ENCODE data around the gene CELF3. TPM values are rescaled to one million over a fixed set of nuclear protein-coding genes. Genes with fewer than 3 reads are reported as not detected.
A peak's percentile ranks its signal among the peaks of the same experiment; 100 is the strongest.

Gene CELF3
- total and polyA plus RNA-seq, 2 of the 4 experiments (the other 2 are of a cell fraction), result not detected

DNA sequence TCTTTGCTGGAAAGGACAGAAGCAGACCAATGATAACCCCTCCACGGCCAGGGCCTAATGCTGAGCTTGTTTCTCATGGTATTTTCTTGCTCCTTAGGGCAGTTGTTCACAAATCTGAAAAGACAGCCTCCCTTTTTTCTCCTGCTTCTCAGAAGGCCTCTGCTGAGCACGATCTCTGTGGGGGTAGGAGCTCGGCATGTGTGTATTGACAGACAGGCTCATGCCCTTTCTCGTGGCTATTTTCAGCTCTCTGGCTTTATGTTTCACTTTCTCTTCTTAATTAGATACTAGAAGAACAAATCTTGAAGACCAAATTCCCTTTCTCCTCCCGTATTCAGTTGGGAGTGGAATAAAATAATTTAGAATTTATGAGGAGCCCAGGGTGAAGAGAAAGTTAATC, 4.0 kb upstream of the CELF3 start:
- Histone ChIP-seq H4K5ac (ENCODE audit: low read depth, low read length) (no peak overlapping the region), H3K18ac (ENCODE audit: low read depth, low read length) (no peak overlapping the region), H3K27me3 (ENCODE audit: control insufficient read depth, insufficient read depth, low read length) (peaks cover 59% of the 10 kb centered on the region)

More for the DNA sequence above, 4.0 kb upstream of the CELF3 start:
- peak overlapping the region; percentile 84 for H3K4me2 ChIP-seq (ENCODE audit: low read depth, low read length)
- intact Hi-C loops (cut with micrococcal nuclease), result no loop called here
- H3K27ac ChIP-seq (ENCODE audit: insufficient read depth, low read length), result no peak overlapping the region
- H4K91ac ChIP-seq (ENCODE audit: insufficient read depth, low read depth, low read length), result no peak overlapping the region
- DNase-seq (peak; percentile 22), ATAC-seq (ENCODE audit: low read depth) (peak; percentile 33; the same call in 1 of the 2 replicates)
- no peak overlapping the region for H3K14ac ChIP-seq (replicated peaks; ENCODE audit: low read depth, low read length)
- no peak overlapping the region for H2BK20ac ChIP-seq (ENCODE audit: low read depth, low read length)
- peak overlapping the region; percentile 21; the same call in 1 of the 2 replicates for H3K4me3 ChIP-seq (ENCODE audit: insufficient read depth, low read depth, low read length)
- no peak overlapping the region for H3K56ac ChIP-seq (ENCODE audit: extremely low read depth, insufficient read depth, low read length)
- no peak overlapping the region for H2BK120ac ChIP-seq (ENCODE audit: low read depth, low read length)
- H3K9ac ChIP-seq (ENCODE audit: low read depth, low read length), result no peak overlapping the region; the same call in 1 of the 2 replicates
- H4K20me1 ChIP-seq (ENCODE audit: insufficient read depth, low read length), result no peaks in the 10 kb centered on the region
- H3K36me3 ChIP-seq (ENCODE audit: control insufficient read depth, insufficient read depth, low read length), result no peaks in the 10 kb centered on the region
- H2AK5ac ChIP-seq (ENCODE audit: low read depth, low read length), result no peak overlapping the region
- no TSS peak for BruUV-seq (replicated peaks)
- in situ Hi-C loops (cut with MboI; ENCODE audit: low sequenced_read_pairs), result no loop called here
- H3K4ac ChIP-seq (ENCODE audit: low read depth, low read length), result no peak overlapping the region
- no peak overlapping the region for H2BK5ac ChIP-seq (ENCODE audit: low read depth, low read length, poor library complexity, severe bottlenecking)
- peaks cover 2% of the 10 kb centered on the region; the same call in 1 of the 2 replicates for H3K4me1 ChIP-seq (ENCODE audit: control insufficient read depth, insufficient read depth, low read length)
- H3K79me1 ChIP-seq (ENCODE audit: low read depth in 1 of 2, low read length in 2 of 2), result no peaks in the 10 kb centered on the region
- no peak overlapping the region for H2AFZ ChIP-seq (replicated peaks; ENCODE audit: low read length, poor library complexity)
- TF ChIP-seq MXI1 (IDR thresholded peaks at IDR 0.05; ENCODE audit: borderline replicate concordance, low read depth, low read length) (peak; percentile 37; the same call in 1 of the 2 replicates), MAFK (IDR thresholded peaks at IDR 0.05; ENCODE audit: low read depth, low read length) (no peak), MAZ (IDR thresholded peaks at IDR 0.05; ENCODE audit: borderline replicate concordance, low read depth, low read length) (no peak)
- H3K9me3 ChIP-seq (ENCODE audit: control insufficient read depth, insufficient read depth, low read length), result no peaks in the 10 kb centered on the region
- ChIA-PET CTCF (interaction anchor here (0.5 to 1.4 kb wide), 2 partner anchors 14 to 21 kb away, joined by 3 to 8 read pairs; no protein-coding TSS in a partner anchor), POLR2A (ENCODE audit: unreplicated experiment) (interaction anchor here (1.0 kb wide), 1 partner anchor 118 kb away, joined by 3 read pairs; no protein-coding TSS in a partner anchor)
- no peak overlapping the region for H2BK15ac ChIP-seq (ENCODE audit: low read depth, low read length)
- H3K9me1 ChIP-seq (ENCODE audit: insufficient read depth, low read length), result no peaks in the 10 kb centered on the region
- no peak overlapping the region for H2AK9ac ChIP-seq (replicated peaks; ENCODE audit: low read depth, low read length, poor library complexity)
- WGBS, 2 experiments (ENCODE audit: extremely low coverage in 2 of 2, insufficient read length in 1 of 2), result no CpG with 5 or more reads among the region's 5 CpGs
- 0 out of 2 replicates have a peak overlapping the region, but pooled peaks have one; percentile 40 for H3K23ac ChIP-seq (ENCODE audit: low read depth, low read length)
- H4K8ac ChIP-seq (ENCODE audit: low read depth in 2 of 2, low read length in 2 of 2), result no peak overlapping the region
- dilution Hi-C loops (cut with HindIII; ENCODE audit: low sequenced_read_pairs, unreplicated experiment), result no loop called here
